ENCODE results near the gene SSX2IP. TPM values are rescaled to one million over a fixed set of nuclear protein-coding genes. Genes with fewer than 3 reads are reported as not detected.

The SSX2IP gene
- total RNA-seq, 2 experiments from 2014 or later: 19.1 to 19.9 TPM

GRCh38 chr1:84620720-84621313 lies 69.4 kb downstream of the SSX2IP start:
- no peaks in the 10 kb centered on the region for H3K9me3 Mint-ChIP-seq
- POLR2A ChIA-PET: interaction anchor here (0.7 kb wide), 2 partner anchors 114 to 136 kb away, joined by 3 to 4 read pairs; partner anchors contain the start of genes GNG5 and SPATA1
- H3K36me3 Mint-ChIP-seq (ENCODE audit: low read depth): no peaks in the 10 kb centered on the region
- peak overlapping the region; percentile 88 for H3K27ac Mint-ChIP-seq
- peak overlapping the region; percentile 84 for H3K4me3 Mint-ChIP-seq
- CTCF ChIA-PET: interaction anchor here (0.6 to 2.6 kb wide), 17 partner anchors 9 to 239 kb away, joined by 3 to 12 read pairs (median 4); partner anchors contain the start of genes CTBS, GNG5 and SPATA1
- DNase-seq: peak; percentile 74
- H3K27me3 Mint-ChIP-seq: no peaks in the 10 kb centered on the region
- H3K4me1 Mint-ChIP-seq: peaks cover 18% of the 10 kb centered on the region

DNA sequence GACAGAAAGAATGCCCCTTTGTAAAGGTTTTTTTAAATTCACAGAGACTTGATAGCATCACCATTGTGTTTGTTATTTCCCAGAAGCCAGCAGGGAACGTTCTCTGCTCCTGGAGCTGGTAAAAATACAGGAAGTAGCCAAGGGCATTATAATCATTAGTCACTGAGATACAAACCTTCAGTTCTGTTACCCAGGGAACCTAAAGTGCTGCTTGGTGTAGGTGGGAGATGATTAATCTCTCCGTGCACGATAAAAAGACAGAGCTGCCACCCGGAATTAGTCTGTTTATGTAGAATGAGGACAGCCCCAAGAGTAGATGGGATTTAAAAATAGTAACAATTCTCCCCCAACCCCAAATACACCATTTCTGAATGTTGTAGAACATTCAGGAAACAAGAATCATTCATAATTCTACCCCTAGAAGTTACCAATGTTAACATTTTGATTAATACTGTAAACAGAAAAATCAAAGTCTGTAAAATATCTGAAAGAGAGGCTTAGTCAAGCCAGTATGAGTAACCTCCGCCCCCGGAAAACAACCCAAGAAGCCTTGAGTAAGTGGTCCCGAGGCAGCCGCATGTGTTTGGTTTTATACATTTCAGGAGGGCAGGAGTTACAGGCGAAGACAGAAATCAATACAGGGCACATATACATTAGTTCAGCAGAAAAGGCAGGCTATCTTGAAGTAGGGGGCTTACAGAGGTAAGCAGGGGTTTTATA lies 70.7 kb downstream of the SSX2IP start:
- peak overlapping the region; percentile 18 for H3K4me3 Mint-ChIP-seq
- POLR2A ChIA-PET: interaction anchor here (0.7 kb wide), 1 partner anchor 113 kb away, joined by 4 read pairs; the partner anchor contains the start of genes GNG5 and SPATA1
- DNase-seq: no peak
- CTCF ChIA-PET: interaction anchor here (0.6 to 2.6 kb wide), 14 partner anchors 12 to 241 kb away, joined by 3 to 12 read pairs (median 4); partner anchors contain the start of genes GNG5 and SPATA1
- H3K36me3 Mint-ChIP-seq (ENCODE audit: low read depth): peaks cover under 1% of the 10 kb centered on the region
- H3K27me3 Mint-ChIP-seq: no peaks in the 10 kb centered on the region
- peaks cover 18% of the 10 kb centered on the region for H3K4me1 Mint-ChIP-seq
- H3K9me3 Mint-ChIP-seq: peaks cover 6% of the 10 kb centered on the region
- H3K27ac Mint-ChIP-seq: no peak overlapping the region

- Mint-ChIP-seq H3K27me3 (no peaks in the 10 kb centered on the region), H3K36me3 (ENCODE audit: low read depth) (peaks cover 9% of the 10 kb centered on the region), H3K9me3 (peaks cover 16% of the 10 kb centered on the region), H3K4me3 (no peak overlapping the region), H3K27ac (no peak overlapping the region), H3K4me1 (peaks cover 16% of the 10 kb centered on the region)
- no peak for DNase-seq
- ChIA-PET POLR2A (no interaction called here), CTCF (interaction anchor here (1.3 kb wide), 1 partner anchor 175 kb away, joined by 3 read pairs; no protein-coding TSS in a partner anchor)
Observed at GRCh38 chr1:84617349-84617748, 72.9 kb downstream of the SSX2IP start.

GRCh38 chr1:84615790-84616189 lies 74.5 kb downstream of the SSX2IP start:
- Mint-ChIP-seq H3K9me3 (peaks cover 23% of the 10 kb centered on the region), H3K36me3 (ENCODE audit: low read depth) (peaks cover 9% of the 10 kb centered on the region), H3K27ac (no peak overlapping the region), H3K4me1 (peaks cover 12% of the 10 kb centered on the region), H3K4me3 (no peak overlapping the region), H3K27me3 (no peaks in the 10 kb centered on the region)
- ChIA-PET CTCF (interaction anchor here (1.1 kb wide), 1 partner anchor 380 kb away, joined by 3 read pairs; no protein-coding TSS in a partner anchor), POLR2A (no interaction called here)
- no peak for DNase-seq

DNA sequence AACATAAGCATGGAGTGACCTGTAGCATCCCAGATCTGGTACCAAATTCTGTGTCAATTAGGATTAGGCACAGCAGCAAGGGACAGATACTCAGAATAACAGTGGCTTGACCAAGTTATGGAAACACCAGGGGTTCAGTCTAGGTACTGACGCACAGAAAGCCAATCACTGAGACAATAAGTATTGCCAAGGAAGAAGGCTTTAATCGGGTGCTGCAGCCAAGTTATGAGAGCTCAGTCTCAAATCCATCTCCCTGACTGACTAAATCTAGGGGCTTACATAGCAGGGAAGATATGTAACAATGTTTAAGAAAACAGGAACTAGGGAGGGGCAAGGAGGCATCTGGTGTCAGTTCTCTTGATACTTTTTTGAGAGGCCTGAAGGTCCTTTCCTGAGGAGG lies 76.4 kb downstream of the SSX2IP start:
- Mint-ChIP-seq H3K27me3 (no peaks in the 10 kb centered on the region), H3K9me3 (peaks cover 23% of the 10 kb centered on the region), H3K27ac (no peak overlapping the region), H3K4me1 (no peaks in the 10 kb centered on the region), H3K4me3 (no peak overlapping the region), H3K36me3 (ENCODE audit: low read depth) (peaks cover 9% of the 10 kb centered on the region)
- POLR2A ChIA-PET: no interaction called here
- no peak for DNase-seq
- CTCF ChIA-PET: interaction anchor here (0.6 to 2.0 kb wide), 3 partner anchors 39 to 172 kb away, joined by 3 to 8 read pairs (median 3); no protein-coding TSS in a partner anchor

GRCh38 chr1:84613026-84613425 lies 77.2 kb downstream of the SSX2IP start:
- H3K27me3 Mint-ChIP-seq: no peaks in the 10 kb centered on the region
- ChIA-PET CTCF (interaction anchor here (2.0 kb wide), 2 partner anchors 7 to 171 kb away, joined by 8 read pairs; no protein-coding TSS in a partner anchor), POLR2A (no interaction called here)
- no peak for DNase-seq
- H3K9me3 Mint-ChIP-seq: peaks cover 23% of the 10 kb centered on the region
- peaks cover 9% of the 10 kb centered on the region for H3K36me3 Mint-ChIP-seq (ENCODE audit: low read depth)
- no peak overlapping the region for H3K27ac Mint-ChIP-seq
- H3K4me1 Mint-ChIP-seq: no peaks in the 10 kb centered on the region
- no peak overlapping the region for H3K4me3 Mint-ChIP-seq

DNA sequence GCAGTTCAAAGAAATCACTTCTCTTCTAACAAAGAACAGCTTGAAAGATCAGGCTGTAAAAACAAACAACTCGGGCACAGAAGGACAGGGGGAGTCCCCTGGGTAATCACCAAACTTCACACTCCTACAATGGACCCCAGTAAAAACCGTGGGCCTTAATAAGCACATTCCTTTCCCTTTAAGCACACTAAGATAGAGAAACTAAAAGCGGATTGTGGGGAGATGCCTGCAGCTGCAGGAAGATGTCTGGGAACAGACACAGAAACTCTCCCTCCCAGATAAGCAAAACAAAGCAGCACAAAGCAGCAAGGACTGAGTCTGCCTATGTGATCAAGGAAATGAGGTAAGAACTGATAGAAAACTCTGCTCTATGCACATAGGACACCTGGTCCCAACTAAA lies 78.5 kb downstream of the SSX2IP start:
- H3K4me1 Mint-ChIP-seq: no peaks in the 10 kb centered on the region
- no peak for DNase-seq
- peaks cover 23% of the 10 kb centered on the region for H3K9me3 Mint-ChIP-seq
- CTCF ChIA-PET: interaction anchor here (0.8 to 2.0 kb wide), 3 partner anchors 9 to 169 kb away, joined by 3 to 8 read pairs (median 8); no protein-coding TSS in a partner anchor
- no peak overlapping the region for H3K27ac Mint-ChIP-seq
- H3K27me3 Mint-ChIP-seq: no peaks in the 10 kb centered on the region
- no peak overlapping the region for H3K4me3 Mint-ChIP-seq
- H3K36me3 Mint-ChIP-seq (ENCODE audit: low read depth): peaks cover 9% of the 10 kb centered on the region
- POLR2A ChIA-PET: no interaction called here

DNA sequence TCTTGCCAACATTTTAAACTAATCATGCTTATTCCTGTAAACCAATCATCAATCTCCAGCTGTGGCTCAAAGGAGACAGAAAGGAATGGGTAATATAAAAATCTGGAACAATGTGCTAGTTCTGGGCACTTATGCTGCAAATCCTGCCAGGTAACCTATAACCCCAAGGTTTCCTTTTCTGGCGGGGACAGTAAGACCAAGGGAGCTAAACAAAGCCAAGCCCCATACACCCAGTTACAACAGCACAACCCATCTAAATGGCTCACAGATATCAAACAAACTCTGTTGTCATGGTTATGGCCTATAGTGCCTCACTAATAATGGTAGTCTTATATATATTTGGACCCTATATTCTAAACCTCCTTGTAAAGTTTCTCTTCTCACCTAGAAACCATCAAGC lies 79.2 kb downstream of the SSX2IP start:
- H3K27me3 Mint-ChIP-seq: no peaks in the 10 kb centered on the region
- no peak overlapping the region for H3K4me3 Mint-ChIP-seq
- H3K9me3 Mint-ChIP-seq: peaks cover 28% of the 10 kb centered on the region
- no peak overlapping the region for H3K27ac Mint-ChIP-seq
- no peak for DNase-seq
- peaks cover 10% of the 10 kb centered on the region for H3K36me3 Mint-ChIP-seq (ENCODE audit: low read depth)
- H3K4me1 Mint-ChIP-seq: no peaks in the 10 kb centered on the region
- ChIA-PET POLR2A (no interaction called here), CTCF (interaction anchor here (0.8 to 2.0 kb wide), 2 partner anchors 8 to 9 kb away, joined by 3 to 8 read pairs; no protein-coding TSS in a partner anchor)

DNA sequence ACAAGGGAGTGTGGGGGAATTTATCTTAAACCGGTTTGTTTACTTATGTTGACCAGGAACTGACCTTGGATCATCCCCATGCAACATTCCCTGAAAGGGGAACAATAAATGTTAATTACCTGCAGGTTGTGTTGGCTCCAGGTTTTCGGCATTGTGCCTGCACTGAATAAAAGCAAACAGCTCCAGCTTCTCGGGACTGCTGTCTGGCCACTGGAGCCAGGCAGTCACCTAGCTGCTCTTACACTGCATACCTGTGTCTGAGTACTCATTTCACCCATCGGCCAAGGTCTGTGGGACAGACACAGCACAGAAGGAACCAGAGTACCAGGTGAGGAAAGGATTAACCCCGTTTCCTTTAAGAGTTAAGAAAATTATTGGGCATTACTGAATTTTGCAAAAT lies 83.3 kb downstream of the SSX2IP start:
- Mint-ChIP-seq H3K9me3 (peaks cover 38% of the 10 kb centered on the region), H3K27me3 (no peaks in the 10 kb centered on the region), H3K36me3 (ENCODE audit: low read depth) (peaks cover 7% of the 10 kb centered on the region), H3K4me3 (no peak overlapping the region), H3K27ac (no peak overlapping the region), H3K4me1 (no peaks in the 10 kb centered on the region)
- CTCF ChIA-PET: interaction anchor here (1.9 to 2.9 kb wide), 2 partner anchors 13 to 165 kb away, joined by 4 to 12 read pairs; no protein-coding TSS in a partner anchor
- DNase-seq: no peak
- POLR2A ChIA-PET: no interaction called here

GRCh38 chr1:84605157-84605556 lies 85.1 kb downstream of the SSX2IP start:
- Mint-ChIP-seq H3K27me3 (no peaks in the 10 kb centered on the region), H3K4me1 (no peaks in the 10 kb centered on the region), H3K9me3 (peaks cover 37% of the 10 kb centered on the region), H3K27ac (no peak overlapping the region), H3K4me3 (no peak overlapping the region), H3K36me3 (ENCODE audit: low read depth) (peaks cover 7% of the 10 kb centered on the region)
- CTCF ChIA-PET: no interaction called here
- POLR2A ChIA-PET: no interaction called here
- no peak for DNase-seq

DNA sequence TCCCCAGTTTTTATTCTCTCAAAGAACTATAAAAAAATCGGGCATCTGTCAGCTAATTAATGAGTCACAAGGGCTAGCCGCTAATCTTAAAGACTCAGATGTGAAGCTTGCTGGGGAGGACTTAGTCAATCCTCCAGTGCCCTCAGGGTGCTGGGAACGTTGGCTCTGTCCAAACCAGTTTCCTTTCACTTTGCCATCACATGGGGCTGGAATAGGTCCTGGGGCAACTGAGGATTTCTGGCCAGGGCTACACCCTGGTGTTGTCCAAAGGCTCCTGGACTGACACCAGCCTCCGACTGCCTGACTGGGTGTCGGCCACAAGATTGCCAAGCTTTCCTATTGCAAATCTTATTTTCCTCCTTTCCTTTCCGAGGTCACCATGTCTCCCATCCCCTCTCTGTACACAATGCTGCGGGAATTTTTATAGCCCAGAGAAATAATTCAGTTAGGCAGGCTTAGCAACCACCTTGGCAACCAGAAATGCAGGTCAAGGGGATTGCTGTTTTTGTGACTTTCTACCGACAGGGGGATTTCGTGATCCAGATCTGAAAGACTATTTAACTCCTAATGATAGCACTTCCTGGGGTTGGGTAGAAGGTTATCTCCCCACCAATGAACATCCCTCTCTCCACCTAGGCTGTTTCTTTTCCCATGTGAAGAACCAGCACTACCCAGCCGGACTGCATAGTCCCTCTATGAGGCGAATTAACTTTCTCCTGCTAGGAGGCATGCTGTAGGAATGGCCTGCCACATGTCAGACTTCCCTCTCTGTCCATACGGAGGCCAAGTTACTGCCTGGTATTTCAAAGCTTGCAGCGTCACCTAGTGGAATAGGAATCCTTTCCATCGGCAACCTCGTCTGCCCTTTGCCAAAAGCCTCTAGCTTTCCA lies 86.1 kb downstream of the SSX2IP start:
- Mint-ChIP-seq H3K4me1 (peaks cover 8% of the 10 kb centered on the region), H3K4me3 (no peak overlapping the region), H3K36me3 (ENCODE audit: low read depth) (peaks cover 7% of the 10 kb centered on the region), H3K9me3 (peaks cover 37% of the 10 kb centered on the region), H3K27me3 (no peaks in the 10 kb centered on the region), H3K27ac (no peak overlapping the region)
- CTCF ChIA-PET: no interaction called here
- POLR2A ChIA-PET: no interaction called here
- DNase-seq: no peak

DNA sequence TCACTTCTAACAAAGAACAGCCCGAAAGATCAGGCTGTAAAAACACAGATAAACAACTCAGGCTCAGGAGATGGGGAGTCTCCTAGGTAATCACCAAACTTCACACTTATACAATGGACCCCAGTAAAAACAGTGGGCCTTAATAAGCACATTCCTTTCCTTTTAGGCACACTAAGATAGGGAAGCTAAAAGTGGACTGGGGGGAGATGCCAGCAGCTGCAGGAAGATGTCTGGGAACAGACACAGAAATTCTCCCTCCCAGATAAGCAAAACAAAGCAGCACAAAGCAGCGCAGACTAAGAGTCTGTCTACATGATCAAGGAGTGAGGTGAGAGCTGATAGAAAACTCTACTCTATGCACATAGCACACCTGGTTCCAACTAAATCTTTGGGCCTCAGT lies 87.0 kb downstream of the SSX2IP start:
- DNase-seq: no peak
- Mint-ChIP-seq H3K9me3 (peaks cover 37% of the 10 kb centered on the region), H3K27me3 (no peaks in the 10 kb centered on the region), H3K4me3 (no peak overlapping the region), H3K36me3 (ENCODE audit: low read depth) (peaks cover 7% of the 10 kb centered on the region), H3K27ac (no peak overlapping the region), H3K4me1 (peaks cover 16% of the 10 kb centered on the region)
- CTCF ChIA-PET: interaction anchor here (1.0 kb wide), 1 partner anchor 8 kb away, joined by 3 read pairs; no protein-coding TSS in a partner anchor
- POLR2A ChIA-PET: no interaction called here
